ENCODE results near the gene SRSF3.
A peak's percentile ranks its signal among the peaks of the same experiment; 100 is the strongest.
"Not testable (repeated sequence)": the region's sequence is repeated elsewhere in the genome, so short reads cannot be mapped to it uniquely, and the experiment has no call there.

SRSF3 gene

GRCh38 chr6:36605560-36606391, 11.6 kb downstream of the SRSF3 start:
- no peak for DNase-seq

GRCh38 chr6:36607305-36607682, 13.1 kb downstream of the SRSF3 start:
- DNase-seq: not testable (repeated sequence)

DNA sequence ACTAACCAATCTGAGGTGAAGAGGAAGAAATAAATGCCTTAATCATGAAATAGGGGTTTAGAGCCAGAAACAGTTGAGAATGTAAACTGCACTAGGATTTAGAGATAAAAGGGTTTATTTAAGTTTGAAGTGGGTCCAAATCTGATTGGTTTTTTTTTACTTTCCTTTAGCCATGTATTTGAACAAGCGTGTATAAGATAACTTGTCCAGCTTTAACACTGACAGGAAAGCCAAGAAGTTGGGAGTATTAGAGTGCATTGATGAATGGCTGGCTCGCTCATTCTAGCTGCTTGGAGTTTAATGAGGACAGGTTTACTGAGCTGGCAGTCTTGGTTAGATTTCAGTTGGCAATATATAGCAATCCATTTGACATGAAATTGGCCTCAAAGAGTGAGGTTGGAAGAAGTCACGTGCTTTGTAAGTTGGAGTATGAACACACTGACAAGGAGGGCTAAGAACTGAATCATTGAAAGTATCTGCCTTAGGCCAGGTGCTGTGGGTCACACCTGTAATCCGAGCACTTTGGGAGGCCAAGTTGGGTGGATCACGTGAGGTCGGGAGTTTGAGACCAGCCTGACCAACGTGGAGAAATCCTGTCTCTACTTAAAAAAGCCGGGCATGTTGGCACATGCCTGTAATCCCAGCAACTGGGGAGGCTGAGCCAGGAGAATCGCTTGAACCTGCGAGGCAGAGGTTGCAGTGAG, 13.7 kb downstream of the SRSF3 start:
- DNase-seq: no peak

GRCh38 chr6:36608788-36609563, 14.8 kb downstream of the SRSF3 start:
- DNase-seq: no peak

DNA sequence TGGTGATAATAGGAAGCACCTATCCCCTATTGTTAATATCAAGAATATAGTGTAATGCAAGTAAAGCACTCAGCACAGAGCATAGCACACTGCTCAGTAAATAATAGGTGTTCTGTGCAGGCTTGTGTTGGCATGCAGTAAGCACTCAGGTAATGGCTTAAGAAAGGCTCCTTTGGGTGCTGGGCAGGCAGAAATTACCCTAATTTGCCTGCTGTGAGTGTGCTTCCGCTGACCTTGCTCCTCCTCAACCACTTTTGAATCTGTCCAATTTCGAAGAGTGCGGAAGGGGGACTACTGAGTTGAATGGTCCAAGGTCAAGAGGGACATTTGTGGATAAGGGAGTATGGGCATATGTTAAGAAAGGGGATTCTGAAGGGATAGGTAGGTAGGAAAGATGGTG, 15.4 kb downstream of the SRSF3 start:
- DNase-seq: no peak

- DNase-seq: no peak
These were observed 16.1 kb downstream of the SRSF3 start for GRCh38 chr6:36610041-36610955.

DNA sequence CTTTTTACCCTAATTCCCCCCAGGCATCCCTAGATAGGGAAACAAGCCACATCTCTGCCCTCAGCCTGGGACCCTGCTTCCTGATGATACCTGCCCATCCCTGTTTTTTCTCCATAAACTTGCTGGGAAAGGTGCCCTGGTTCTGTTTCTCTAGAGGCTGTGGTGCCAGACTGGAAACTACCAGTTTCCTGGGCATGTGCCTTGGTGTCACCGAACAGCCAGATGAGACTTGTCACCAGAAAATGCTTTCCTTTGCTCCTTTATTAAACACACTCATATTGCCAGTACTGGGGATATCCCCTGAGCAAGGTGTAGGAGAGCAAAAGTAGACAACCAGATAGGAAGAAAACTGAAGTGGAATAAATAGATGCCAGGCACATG, 16.8 kb downstream of the SRSF3 start:
- no peak for DNase-seq

DNA sequence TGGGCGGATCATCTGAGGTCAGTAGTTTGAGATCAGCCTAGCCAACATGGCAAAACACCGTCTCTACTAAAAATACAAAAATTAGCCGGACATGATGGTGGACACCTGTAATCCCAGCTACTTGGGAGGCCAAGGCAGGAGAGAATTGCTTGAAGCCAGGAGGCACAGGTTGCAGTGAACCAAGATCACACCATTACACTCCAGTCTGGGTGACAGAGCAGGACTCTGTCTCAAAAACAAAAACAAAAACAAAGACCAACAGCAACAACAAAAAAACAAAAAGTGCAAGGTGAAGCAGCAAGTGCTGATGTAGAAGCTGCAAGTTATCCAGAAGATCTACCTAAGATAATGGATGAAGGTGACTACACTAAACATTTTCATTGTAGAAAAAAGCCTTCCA, 17.5 kb downstream of the SRSF3 start:
- not testable (repeated sequence) for DNase-seq

- DNase-seq: no peak
These were observed 18.0 kb downstream of the SRSF3 start for GRCh38 chr6:36612101-36612625.

- DNase-seq: no peak
These were observed 19.2 kb downstream of the SRSF3 start for GRCh38 chr6:36613200-36613995.

DNA sequence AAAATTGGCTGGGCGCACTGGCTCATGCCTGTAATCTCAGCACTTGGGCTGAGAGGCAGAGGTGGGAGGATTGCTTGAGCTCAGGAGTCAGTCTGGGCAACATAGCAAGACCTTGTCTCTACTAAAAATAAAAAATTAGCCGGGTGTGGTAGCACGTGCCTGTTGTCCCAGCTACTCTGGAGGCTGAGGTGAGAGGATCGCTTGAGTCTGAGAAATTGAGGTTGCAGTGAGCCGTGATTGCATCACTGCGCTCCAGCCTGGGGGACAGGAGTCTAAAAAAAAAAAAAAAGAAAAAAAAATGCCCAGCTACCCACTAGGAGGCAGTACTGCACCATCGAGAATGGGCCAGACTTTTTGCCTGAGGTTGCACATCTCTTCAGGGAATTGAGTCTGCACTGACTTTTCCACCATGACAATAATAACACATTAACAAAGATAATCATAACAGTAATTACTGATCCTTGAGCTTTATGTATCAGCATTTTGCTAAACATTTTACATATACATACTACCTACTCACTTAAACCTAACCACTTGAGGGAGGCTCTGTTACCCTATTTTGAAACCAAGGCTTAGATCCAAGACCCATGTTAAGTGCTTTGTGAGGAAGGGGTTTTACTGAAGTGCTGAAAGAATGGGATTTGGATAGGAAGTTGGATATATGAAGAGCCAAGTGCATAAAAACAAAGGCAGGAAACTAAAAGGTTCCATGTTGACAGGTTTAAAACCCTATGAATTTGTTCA, 21.0 kb downstream of the SRSF3 start:
- DNase-seq: peak; percentile 53

DNA sequence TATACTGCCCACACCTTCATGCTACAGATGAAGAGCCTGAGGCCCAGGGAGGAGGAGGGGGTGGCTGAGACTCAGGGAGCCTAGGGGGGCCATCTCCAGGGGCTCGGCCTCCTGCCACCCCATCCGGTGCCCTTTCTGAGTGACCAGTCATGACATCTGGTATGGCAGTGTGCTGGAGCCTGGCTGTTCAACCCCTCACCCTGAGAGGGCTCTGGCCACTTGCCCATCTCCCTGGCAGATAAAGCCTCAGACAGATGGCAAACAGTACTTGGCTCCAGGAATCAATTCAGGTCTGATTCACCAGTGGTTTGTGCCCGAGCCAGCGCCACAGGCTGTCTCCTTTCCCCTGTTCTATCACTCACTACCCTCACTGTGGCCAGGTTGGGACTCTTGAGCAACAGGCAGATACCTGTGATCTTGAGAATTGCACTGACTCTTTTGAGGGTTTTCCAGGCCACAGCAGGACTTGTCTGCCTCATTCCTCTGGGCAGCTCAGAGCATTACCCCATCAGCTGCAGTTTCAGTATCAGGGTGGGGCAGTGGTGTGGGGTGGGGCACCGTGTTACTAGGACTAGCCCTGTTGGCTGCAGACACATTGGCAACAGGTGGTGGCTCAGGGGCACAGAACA, 22.8 kb downstream of the SRSF3 start:
- DNase-seq: no peak

DNA sequence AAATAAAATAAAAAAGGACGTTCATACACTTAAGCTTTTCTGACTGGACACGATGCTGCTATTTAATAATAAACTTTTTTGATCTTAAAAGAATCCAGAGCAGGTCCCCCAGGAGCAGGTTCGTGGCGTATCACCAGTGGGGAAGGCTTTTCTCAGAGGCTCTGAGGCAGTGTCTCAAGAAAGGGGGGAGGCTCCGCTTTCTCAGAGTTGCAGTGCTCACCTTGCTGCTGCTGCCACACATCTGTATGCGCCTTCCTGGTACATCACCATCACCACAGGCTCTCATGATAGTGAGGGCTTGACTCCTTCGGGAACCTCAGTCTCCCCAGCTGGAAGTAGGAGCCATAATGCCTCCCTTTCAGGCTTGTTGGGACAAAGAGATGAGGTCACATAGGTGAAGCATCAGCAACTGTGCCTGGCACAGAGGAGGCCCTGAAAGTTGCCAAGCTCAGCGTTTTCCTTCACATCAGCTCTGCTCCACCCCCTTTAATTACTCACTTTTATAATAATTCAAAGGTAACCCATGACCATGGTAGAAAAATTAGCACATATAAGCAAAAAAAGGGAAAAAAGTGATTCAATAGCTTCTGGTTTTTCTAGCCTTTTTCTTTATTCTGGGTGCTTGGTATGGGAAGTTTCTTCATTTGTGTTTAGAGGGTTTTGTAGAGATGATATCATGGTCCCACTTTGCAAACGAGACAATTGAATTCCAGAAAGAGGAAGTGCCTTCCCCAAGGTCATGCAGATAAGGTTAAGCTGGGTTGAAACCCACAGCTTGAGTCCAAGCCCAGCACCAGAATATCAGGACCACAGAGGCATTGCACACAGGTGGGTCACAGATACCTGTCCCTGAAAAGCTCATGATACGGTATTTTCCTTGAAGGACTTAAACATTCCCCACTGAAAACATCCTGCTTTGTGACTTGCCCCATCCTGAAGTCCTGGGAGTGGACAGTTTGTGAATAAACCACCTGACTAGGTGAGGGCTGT, 24.5 kb downstream of the SRSF3 start:
- DNase-seq: no peak

- DNase-seq: no peak
These were observed 27.3 kb downstream of the SRSF3 start for GRCh38 chr6:36621371-36621855.

DNA sequence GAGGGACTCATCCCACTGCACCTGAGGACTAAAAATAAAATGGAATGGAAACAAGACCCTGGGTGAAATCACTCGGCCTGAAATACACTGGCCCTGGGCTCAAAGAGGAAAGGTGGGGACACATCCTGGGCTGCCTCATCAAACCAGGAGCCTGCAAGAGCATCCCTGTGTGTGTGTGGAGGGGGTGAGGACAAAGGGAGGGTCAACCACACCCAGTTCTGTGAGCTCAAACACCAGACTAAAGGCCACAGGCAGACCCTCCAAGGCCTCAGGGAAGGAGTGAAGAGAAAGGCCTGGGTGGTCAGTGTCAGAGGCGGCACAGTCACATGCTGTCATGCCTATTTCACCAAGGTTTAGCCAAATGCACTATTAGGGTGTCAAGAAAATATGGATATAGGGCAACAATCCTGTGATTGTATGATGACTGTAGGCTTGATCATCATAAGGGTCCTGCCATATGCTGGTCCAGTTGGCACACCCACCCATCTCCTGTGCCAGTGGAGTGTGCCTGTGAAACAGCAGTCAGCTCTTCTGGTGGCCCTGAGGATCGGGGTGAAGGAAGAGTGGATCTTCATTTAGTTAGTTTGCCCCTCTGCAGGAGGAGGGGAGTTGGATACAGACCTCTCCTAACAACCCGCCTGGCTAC, 28.9 kb downstream of the SRSF3 start:
- DNase-seq: no peak

GRCh38 chr6:36623547-36624459, 29.6 kb downstream of the SRSF3 start:
- peak; percentile 76 for DNase-seq

Data from stimulated activated CD4-positive, alpha-beta T cell treated with anti-CD3 and anti-CD28 coated beads, Interleukin-1b, Interleukin-23, amount 100 ng/mL, for 48 hours (primary cell).